Measurements from ENCODE around the gene GMFB. TPM values are rescaled to one million over a fixed set of nuclear protein-coding genes. Genes with fewer than 3 reads are reported as not detected.

The GMFB gene
- total RNA-seq, 2 experiments from 2014 or later, result 45.7 to 82.2 TPM

DNA sequence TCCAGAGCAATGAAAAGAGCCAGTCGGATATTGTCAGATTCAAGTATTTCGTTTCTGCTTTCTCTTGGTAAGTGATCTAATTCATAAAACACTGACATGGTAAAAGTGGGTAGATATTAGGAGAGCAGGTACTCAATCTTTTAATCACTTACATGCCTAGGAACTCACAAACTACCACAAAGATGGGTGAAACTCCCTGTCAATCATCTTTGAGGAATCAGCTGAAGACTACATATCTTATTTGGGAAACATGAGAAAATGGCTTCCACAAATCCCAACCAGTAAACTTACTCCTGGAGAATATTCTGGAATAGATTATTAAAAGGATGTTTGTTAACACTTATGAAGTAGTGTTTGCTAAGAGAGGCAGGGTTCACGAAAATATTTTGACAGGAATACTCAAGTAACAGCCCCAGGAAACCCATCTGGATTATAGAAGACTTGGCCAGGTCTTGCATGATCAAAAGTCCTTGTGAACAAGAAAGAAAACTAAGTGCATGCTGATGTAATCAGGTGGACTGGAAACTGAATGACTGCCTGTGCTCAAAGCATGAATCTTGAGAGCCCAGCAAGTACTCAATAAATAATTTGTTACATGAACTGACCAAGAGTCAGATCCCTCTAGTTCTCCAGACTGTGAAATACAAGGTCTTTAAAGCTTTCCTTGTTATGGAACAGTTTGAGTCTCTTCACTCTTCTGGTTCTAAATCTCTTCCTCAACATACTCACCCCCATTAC lies 63.1 kb downstream of the GMFB start:
- H3K27ac ChIP-seq (ENCODE audit: low read depth, low read length, poor library complexity, severe bottlenecking), result no peak overlapping the region
- H3K36me3 ChIP-seq (ENCODE audit: insufficient read depth, low read length), result peaks cover 98% of the 10 kb centered on the region
- H3K4me2 ChIP-seq (ENCODE audit: low read length), result no peak overlapping the region
- no peak overlapping the region for H2AFZ ChIP-seq (ENCODE audit: low read length)
- CTCF ChIA-PET (ENCODE audit: unreplicated experiment), result no interaction called here
- DNase-seq (ENCODE audit: low spot score), result no peak
- BruUV-seq (replicated peaks), result no TSS peak
- POLR2A ChIA-PET, result interaction anchor here (0.7 to 2.4 kb wide), 3 partner anchors 9 to 13 kb away, joined by 3 to 16 read pairs (median 3); no protein-coding TSS in a partner anchor
- H4K20me1 ChIP-seq (ENCODE audit: insufficient read depth, low read length), result no peaks in the 10 kb centered on the region
- H3K4me1 ChIP-seq (ENCODE audit: insufficient read depth, low read length, poor library complexity, severe bottlenecking), result peaks cover 1% of the 10 kb centered on the region
- no peaks in the 10 kb centered on the region for H3K9me3 ChIP-seq (ENCODE audit: low read length)
- no peak overlapping the region for H3K4me3 ChIP-seq (ENCODE audit: low read depth, low read length, poor library complexity, severe bottlenecking)
- no peaks in the 10 kb centered on the region for H3K9me2 ChIP-seq (ENCODE audit: insufficient read depth, low read length)
- TF ChIP-seq, protein P1, sequence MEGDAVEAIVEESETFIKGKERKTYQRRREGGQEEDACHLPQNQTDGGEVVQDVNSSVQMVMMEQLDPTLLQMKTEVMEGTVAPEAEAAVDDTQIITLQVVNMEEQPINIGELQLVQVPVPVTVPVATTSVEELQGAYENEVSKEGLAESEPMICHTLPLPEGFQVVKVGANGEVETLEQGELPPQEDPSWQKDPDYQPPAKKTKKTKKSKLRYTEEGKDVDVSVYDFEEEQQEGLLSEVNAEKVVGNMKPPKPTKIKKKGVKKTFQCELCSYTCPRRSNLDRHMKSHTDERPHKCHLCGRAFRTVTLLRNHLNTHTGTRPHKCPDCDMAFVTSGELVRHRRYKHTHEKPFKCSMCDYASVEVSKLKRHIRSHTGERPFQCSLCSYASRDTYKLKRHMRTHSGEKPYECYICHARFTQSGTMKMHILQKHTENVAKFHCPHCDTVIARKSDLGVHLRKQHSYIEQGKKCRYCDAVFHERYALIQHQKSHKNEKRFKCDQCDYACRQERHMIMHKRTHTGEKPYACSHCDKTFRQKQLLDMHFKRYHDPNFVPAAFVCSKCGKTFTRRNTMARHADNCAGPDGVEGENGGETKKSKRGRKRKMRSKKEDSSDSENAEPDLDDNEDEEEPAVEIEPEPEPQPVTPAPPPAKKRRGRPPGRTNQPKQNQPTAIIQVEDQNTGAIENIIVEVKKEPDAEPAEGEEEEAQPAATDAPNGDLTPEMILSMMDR (conservative IDR thresholded peaks at IDR 0.05; ENCODE audit: low read length), result no peak
- TF ChIP-seq EZH2phosphoT487 (IDR thresholded peaks at IDR 0.05; ENCODE audit: borderline replicate concordance, low read depth, low read length), result no peak
- intact Hi-C loops (cut with micrococcal nuclease; ENCODE audit: unreplicated experiment), result no loop called here
- H3K79me2 ChIP-seq (ENCODE audit: insufficient read depth, low read depth, low read length), result no peaks in the 10 kb centered on the region; the same call in 1 of the 2 replicates

DNA sequence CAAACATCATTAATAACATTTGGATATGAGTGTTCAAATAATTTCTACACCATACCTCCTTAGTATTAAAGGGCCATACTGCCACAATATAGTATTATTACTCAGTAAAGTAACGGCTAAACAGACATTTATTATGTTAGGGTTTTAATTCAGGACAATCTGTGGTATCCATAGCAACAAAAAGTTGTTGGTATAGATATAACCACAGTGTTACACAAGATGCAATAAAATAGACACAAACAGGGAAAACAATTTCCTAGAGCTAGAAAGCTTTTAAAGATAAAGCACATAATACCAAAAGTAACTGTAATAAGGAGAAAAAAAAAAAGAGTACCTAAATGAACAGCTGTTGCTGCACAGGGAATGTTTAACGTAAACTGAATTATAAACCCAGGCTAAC lies 63.7 kb downstream of the GMFB start:
- Histone ChIP-seq H3K4me1 (ENCODE audit: insufficient read depth, low read length, poor library complexity, severe bottlenecking) (peaks cover 7% of the 10 kb centered on the region), H3K4me2 (ENCODE audit: low read length) (no peak overlapping the region), H3K9me3 (ENCODE audit: low read length) (no peaks in the 10 kb centered on the region), H4K20me1 (ENCODE audit: insufficient read depth, low read length) (no peaks in the 10 kb centered on the region), H3K79me2 (ENCODE audit: insufficient read depth, low read depth, low read length) (no peaks in the 10 kb centered on the region; the same call in 1 of the 2 replicates), H3K4me3 (ENCODE audit: low read depth, low read length, poor library complexity, severe bottlenecking) (no peak overlapping the region), H3K9me2 (ENCODE audit: insufficient read depth, low read length) (no peaks in the 10 kb centered on the region), H2AFZ (ENCODE audit: low read length) (no peak overlapping the region), H3K36me3 (ENCODE audit: insufficient read depth, low read length) (peaks cover 98% of the 10 kb centered on the region), H3K27ac (ENCODE audit: low read depth, low read length, poor library complexity, severe bottlenecking) (no peak overlapping the region)
- POLR2A ChIA-PET, result interaction anchor here (0.7 to 2.4 kb wide), 4 partner anchors 10 to 28 kb away, joined by 3 to 16 read pairs (median 8); partner anchors contain the start of gene CDKN3
- TF ChIP-seq EZH2phosphoT487 (IDR thresholded peaks at IDR 0.05; ENCODE audit: borderline replicate concordance, low read depth, low read length), result no peak
- TF ChIP-seq, protein P1 (conservative IDR thresholded peaks at IDR 0.05; ENCODE audit: low read length), result no peak
- intact Hi-C loops (cut with micrococcal nuclease; ENCODE audit: unreplicated experiment), result no loop called here
- BruUV-seq (replicated peaks), result no TSS peak
- CTCF ChIA-PET (ENCODE audit: unreplicated experiment), result no interaction called here
- DNase-seq (ENCODE audit: low spot score), result no peak

Other genes starting within 250 kb of the GMFB start
- gene CDKN3, start 92.0 kb downstream of the GMFB start, total RNA-seq (2014; rRNA removed; shearing (Covaris generic)), result 134 and 150 TPM in 2 replicates
- 157 and 189 TPM in 2 replicates for gene CDKN3, start 92.0 kb downstream of the GMFB start, total RNA-seq (2022)
- gene CNIH1, start 47.6 kb downstream of the GMFB start, total RNA-seq (2014; rRNA removed; shearing (Covaris generic)), result 18.7 and 29.7 TPM in 2 replicates
- 96.6 and 109 TPM in 2 replicates for gene CNIH1, start 47.6 kb downstream of the GMFB start, total RNA-seq (2022)
- 8.4 and 10.0 TPM in 2 replicates for gene CGRRF1, start 20.9 kb upstream of the GMFB start, total RNA-seq (2014; rRNA removed; shearing (Covaris generic))
- 11.8 and 13.4 TPM in 2 replicates for gene CGRRF1, start 20.9 kb upstream of the GMFB start, total RNA-seq (2022)
- gene SAMD4A, start 78.1 kb upstream of the GMFB start, total RNA-seq (2014; rRNA removed; shearing (Covaris generic)), result 0.05 and 0.06 TPM in 2 replicates
- 0.55 and 1.0 TPM in 2 replicates for gene SAMD4A, start 78.1 kb upstream of the GMFB start, total RNA-seq (2022)

Data from OCI-LY7 (cell line).